ENCODE measurements around the gene NCBP3.
"Not testable (repeated sequence)": the region's sequence is repeated elsewhere in the genome, so short reads cannot be mapped to it uniquely, and the experiment has no call there.

Gene NCBP3

GRCh38 chr17:3809135-3809534 lies 36.9 kb downstream of the NCBP3 start:
- DNase-seq: no peak

GRCh38 chr17:3808701-3809100 lies 37.3 kb downstream of the NCBP3 start:
- DNase-seq: no peak

- no peak for DNase-seq
These were observed 40.5 kb downstream of the NCBP3 start for GRCh38 chr17:3805581-3805980.

GRCh38 chr17:3804503-3804931 lies 41.5 kb downstream of the NCBP3 start:
- no peak for DNase-seq

DNA sequence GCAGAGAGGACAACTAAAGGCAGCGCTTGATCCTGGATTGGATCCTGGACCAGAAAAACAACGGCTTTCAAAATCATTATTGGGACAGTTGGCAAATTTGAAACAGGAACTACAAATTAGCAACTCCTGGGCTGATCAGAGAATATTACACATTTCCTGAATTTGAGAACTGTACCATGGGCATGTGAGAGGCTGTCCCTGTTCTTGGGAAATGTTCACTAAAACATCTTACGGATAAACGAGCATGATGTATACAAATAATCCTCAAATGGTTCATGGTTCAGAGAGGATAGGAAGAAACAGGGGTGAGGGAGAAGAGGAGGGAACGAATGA lies 42.8 kb downstream of the NCBP3 start:
- no peak for DNase-seq

DNA sequence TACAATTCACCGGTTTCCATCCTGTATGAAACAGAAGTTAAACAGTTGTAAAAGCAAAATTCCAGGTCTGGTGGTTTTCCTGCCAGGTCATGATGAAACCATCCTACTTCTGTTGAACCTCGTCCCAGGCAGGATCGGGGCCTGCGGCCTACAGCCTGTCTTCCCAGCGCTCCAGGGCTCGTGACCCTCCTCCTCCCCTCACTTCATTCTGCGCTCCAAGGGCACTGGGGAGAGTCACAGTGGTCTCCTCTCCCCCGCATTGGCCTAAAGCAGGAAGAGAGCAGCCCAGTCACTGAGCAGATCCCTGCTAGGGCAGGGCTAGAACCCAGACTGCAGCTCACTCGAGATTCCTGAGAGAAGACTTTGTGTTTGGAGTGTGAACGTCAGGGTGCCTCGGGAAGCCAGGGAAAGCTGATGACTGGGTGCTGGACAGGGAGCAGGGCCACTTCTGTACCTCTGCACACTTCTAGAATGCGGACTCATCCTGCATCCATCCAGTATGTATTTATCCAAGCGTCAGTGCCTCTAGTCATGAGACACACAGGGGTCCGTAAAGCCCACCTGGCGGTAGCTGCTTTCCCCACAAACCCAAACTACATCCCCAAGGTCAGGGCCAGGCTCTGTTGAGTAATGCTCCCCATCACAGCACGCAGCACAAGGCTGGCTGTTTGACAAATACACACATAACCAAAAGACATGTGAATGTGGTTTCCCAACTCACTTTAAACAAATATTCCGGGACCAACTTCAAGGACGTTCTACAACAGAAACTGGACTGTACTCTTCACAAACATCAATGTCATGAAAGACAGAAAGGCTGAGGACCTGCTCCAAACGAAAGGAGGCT lies 43.4 kb downstream of the NCBP3 start:
- DNase-seq: no peak

DNA sequence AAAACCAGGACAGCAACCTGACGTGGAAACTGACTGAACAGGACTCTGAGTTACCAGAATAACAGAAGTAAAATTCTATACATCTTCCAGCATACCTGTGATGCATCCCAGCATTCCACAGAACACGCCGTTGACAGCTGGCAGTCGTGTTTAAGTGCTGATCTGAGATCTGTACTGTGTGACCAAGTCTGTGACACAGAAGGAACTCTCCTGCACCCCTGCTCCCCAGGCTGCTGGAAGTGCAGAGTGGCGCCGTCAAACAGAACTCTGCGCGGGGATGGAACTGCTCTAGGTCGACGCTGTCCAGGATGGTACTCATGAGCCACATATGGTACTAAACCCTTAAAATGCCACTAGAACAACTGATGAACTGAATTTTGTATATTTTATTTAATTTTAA lies 44.3 kb downstream of the NCBP3 start:
- DNase-seq: no peak

- DNase-seq: no peak
These were observed 44.7 kb downstream of the NCBP3 start for GRCh38 chr17:3801347-3801746.

DNA sequence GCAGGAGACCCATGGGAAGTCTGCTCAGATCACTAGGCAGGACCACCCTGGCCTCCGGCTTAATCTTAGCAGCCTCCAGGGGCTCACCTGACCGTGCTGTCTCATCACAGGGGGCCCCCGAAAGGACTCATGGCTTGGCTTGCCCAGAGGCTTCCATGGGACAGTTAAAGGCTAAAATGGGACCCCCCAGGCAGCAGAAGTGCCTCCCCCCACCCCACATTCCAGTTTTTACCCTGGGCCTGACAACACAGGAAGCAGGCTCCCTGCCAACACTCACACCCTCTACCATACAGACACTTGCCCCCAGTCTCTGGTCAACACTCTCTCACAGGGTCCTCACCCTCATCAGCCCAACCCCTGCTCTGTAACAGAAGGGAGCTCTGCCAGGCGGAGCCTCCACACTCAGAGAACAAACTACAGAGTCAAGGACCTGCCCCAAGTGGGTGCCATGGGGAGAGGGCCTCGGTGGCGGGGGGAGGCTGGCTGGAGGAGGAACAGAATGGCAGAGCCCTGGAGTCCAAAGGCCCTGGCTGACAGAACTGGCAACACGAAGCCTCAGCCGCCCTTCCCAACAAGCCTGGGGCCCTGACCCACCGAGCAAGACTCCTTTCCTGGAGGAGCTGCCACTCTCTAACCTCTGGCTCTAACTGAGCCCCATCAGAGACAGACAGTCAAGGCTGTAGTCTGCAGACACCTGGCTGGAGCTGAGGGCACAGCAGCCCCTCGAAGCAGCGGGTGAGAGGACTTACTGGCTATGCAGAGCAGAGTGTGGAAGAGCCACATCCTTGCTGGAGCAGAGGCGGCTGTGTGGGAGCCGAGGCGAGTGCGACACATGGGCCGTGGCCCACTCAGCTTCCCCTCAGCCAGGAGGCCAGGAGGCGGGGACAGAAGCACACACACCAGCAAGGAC lies 45.4 kb downstream of the NCBP3 start, which contains the start of gene ITGAE:
ITGAE (minus strand) TSS at position 827 of the 910 bp plus-strand sequence; CDS start at position 783, 44 bp downstream.
- no peak for DNase-seq

DNA sequence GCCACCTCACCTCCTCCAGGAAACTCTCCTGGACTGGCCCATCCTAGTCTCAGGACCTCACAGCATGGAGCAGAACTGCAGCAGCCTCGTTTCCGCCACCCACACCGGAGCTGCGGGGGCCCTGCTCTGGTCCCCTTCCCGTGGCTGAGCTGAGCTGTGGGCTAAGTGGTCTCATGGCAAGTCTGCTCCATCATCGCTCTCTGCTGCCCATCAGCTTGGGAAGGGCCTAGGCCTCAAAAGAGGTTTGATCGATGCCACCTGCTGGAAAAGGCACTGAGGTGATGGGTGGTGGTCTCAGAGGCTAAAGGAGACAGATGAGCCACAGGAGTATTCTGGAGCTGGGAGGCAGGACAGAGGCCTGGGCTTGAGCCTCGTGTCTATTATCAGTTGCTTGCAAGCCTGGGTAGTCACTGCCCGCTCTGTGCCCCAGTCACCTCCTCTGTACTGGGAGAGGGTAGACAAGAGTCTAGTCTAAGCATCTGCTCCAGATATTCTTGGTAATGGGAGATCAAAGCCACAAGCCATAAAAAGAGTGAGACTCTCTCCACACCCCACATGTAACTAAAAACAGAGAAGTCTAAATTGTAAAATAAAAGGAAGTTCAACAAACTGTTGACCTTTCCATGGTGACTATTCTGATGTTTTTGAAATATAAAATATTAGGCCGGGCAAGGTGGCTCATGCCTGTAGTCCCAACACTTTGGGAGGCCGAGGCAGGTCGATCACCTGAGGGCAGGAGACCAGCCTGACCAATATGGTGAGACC lies 46.7 kb downstream of the NCBP3 start:
- DNase-seq: no peak

DNA sequence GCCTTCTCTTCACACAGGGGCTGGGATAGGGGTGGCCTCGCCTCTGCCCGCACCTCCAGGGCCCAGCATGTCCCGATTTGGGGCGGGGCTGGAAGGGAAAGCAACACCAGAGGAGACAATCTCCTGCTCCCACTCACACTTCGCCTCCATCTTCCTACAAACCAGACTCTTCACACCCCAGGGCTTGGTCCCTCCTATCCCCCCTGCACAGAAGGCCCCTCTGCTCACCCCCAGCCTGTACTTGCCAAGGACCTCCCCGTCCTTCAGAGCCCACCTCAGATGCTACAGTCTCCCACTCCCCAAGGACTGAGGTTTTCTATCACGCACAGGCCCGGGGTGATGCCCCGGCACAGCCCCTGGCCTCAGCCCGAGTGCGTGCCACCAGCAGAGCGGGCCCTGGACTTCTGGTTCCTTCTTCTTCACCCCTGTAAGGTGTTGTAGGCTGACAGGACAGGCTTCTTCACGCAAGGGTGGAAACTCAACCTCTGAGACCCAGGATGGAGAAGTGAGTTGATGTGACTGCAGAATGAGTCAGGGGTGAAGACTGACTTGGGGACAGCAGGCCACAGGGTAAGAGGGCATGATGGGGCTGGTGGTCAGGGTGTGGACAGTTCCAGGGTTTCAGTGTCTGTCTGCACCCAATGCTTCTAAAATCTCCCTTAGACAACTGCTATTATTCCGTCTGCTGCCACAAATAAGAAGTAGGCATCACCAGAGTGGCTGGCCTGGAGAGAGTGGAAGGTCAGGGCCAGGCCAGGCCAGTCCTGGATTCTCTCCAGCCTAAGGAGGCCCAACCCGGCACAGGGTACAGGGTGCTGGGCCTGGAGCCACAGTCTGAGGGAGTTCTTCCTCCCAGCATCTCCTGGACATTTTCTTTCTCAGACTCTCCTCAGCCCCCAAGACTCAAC lies 47.5 kb downstream of the NCBP3 start:
- DNase-seq: no peak

DNA sequence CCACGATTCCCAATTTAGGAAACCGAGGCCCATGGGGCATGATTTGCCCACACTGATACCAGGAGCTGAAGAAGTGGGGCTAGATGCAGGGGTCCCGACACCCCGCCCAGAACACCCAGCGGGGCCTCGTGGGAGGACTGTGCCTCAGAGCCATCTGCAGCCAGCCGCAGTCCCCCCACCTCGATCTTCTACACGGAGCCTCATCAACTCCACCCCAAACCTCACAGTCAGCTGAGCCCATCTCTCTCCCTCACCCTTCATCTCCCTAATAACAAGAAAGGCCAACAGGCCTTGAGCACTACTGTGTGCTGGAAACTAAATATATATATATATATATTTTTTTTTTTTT lies 49.2 kb downstream of the NCBP3 start:
- DNase-seq: no peak

GRCh38 chr17:3796110-3796821 lies 49.8 kb downstream of the NCBP3 start:
- no peak for DNase-seq

GRCh38 chr17:3795390-3796102 lies 50.5 kb downstream of the NCBP3 start:
- no peak for DNase-seq

- DNase-seq: no peak
These were observed 51.3 kb downstream of the NCBP3 start for GRCh38 chr17:3794557-3795389.

DNA sequence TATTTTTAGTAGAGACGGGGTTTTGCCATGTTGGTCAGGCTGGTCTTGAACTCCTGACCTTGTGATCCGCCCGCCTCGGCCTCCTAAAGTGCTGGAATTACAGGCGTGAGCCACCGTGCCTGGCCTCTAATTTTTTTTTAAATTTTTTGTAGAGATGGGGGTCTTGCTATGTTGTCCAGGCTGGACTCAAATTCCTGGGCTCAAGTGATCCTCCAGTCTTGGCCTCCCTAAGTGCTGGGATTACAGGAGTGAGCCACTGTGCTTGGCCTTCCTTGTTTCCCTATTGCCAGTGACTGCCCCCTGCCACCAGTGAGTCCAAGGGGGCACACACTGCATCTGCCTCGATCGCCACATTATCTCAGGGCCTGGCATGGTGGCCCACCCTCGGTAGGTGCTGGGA lies 51.9 kb downstream of the NCBP3 start:
- not testable (repeated sequence) for DNase-seq

- DNase-seq: not testable (repeated sequence)
These were observed 52.8 kb downstream of the NCBP3 start for GRCh38 chr17:3793258-3793657.

DNA sequence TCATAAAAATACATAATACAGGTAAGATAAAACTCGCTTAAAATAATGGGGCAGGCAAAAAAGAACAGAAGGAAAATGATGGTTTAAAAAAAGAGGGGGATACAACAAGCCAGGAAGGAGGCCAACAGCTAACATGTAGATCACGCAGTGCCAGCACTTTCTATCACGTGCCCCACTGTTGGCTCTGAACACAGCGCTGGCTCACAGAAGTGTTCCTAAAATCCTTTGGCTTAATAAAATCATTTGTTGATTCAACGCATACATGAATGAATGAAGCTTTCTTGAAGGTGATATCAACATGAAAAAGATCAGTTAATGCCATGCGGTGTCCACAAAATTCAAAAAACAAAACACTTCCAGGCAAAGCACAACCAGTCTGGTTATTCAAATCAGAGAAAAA lies 53.6 kb downstream of the NCBP3 start:
- DNase-seq: no peak

GRCh38 chr17:3788200-3788599 lies 57.8 kb downstream of the NCBP3 start:
- DNase-seq: no peak

GRCh38 chr17:3785323-3785722 lies 60.7 kb downstream of the NCBP3 start:
- DNase-seq: not testable (repeated sequence)
